ENCODE results near the gene ATP9B. TPM values are rescaled to one million over a fixed set of nuclear protein-coding genes. Genes with fewer than 3 reads are reported as not detected.

The ATP9B gene
- total and polyA plus RNA-seq, 12 donors, result 6.7 to 19.7 (median 14.5) TPM

GRCh38 chr18:79387615-79388014 lies 318.4 kb downstream of the ATP9B start:
- Histone ChIP-seq H3K9me3 (no peaks in the 10 kb centered on the region), H3K4me1 (peaks cover 0 to 13% (median 0%) of the 10 kb centered on the region in 9 donors), H3K4me3 (no peak overlapping the region), H3K27ac (no peak overlapping the region), H3K27me3 (peaks cover 0 to 52% (median 16%) of the 10 kb centered on the region in 7 donors), H3K36me3 (no peaks in the 10 kb centered on the region)
- TF ChIP-seq CTCF (IDR thresholded peaks at IDR 0.05), result no peak
- ATAC-seq (no peak), DNase-seq (no peak)
- WGBS, 2 donors, result 77% methylated on average over 11 of the region's 11 CpGs
- intact Hi-C loops (cut with DNase I), result no loop called here

- peaks cover 2 to 18% (median 4%) of the 10 kb centered on the region in 9 donors for H3K4me1 ChIP-seq
- H3K27me3 ChIP-seq, result peaks cover 0 to 56% (median 16%) of the 10 kb centered on the region in 7 donors
- DNase-seq (no peak), ATAC-seq (no peak)
- 60 to 75% methylated on average over 7 of the region's 7 CpGs for WGBS, 2 donors
- H3K36me3 ChIP-seq, result no peaks in the 10 kb centered on the region
- no peak overlapping the region for H3K27ac ChIP-seq
- H3K9me3 ChIP-seq, result no peaks in the 10 kb centered on the region
- intact Hi-C loops (cut with DNase I), result no loop called here
- no peak for TF ChIP-seq CTCF (IDR thresholded peaks at IDR 0.05)
- H3K4me3 ChIP-seq, result no peak overlapping the region
These were observed 318.8 kb downstream of the ATP9B start for GRCh38 chr18:79388043-79388442.

- Histone ChIP-seq H3K9me3 (no peaks in the 10 kb centered on the region), H3K27me3 (peaks cover 0 to 72% (median 16%) of the 10 kb centered on the region in 7 donors), H3K27ac (no peak overlapping the region), H3K36me3 (no peaks in the 10 kb centered on the region), H3K4me1 (peaks cover 6 to 26% (median 16%) of the 10 kb centered on the region in 9 donors), H3K4me3 (no peak overlapping the region)
- DNase-seq (no peak), ATAC-seq (no peak)
- intact Hi-C loops (cut with DNase I), result loop anchor here in 2 of 10 donors (5.0 to 10.0 kb wide), 2 partner anchors 118 to 565 kb away; partner anchors contain the start of gene SLC66A2 (in 1 of the 2)
- 17 to 39% methylated on average over 4 of the region's 4 CpGs for WGBS, 2 donors
- TF ChIP-seq CTCF (IDR thresholded peaks at IDR 0.05), result no peak
These were observed 320.5 kb downstream of the ATP9B start for GRCh38 chr18:79389689-79390088.

- WGBS, 2 donors, result 91 to 92% methylated on average over 8 of the region's 8 CpGs
- peaks cover 6 to 39% (median 28%) of the 10 kb centered on the region in 9 donors for H3K4me1 ChIP-seq
- DNase-seq (no peak), ATAC-seq (no peak)
- TF ChIP-seq CTCF (IDR thresholded peaks at IDR 0.05), result no peak
- intact Hi-C loops (cut with DNase I), result loop anchor here in 3 of 10 donors (2.0 to 10.0 kb wide), 3 partner anchors 115 to 563 kb away; partner anchors contain the start of gene SLC66A2 (in 1 of the 3)
- H3K27ac ChIP-seq, result no peak overlapping the region
- no peak overlapping the region for H3K4me3 ChIP-seq
- H3K36me3 ChIP-seq, result no peaks in the 10 kb centered on the region
- peaks cover 0 to 92% (median 12%) of the 10 kb centered on the region in 7 donors for H3K27me3 ChIP-seq
- H3K9me3 ChIP-seq, result no peaks in the 10 kb centered on the region
These were observed 323.0 kb downstream of the ATP9B start for GRCh38 chr18:79392226-79392625.
